ENCODE measurements around the gene SLC25A30. TPM values are rescaled to one million over a fixed set of nuclear protein-coding genes. Genes with fewer than 3 reads are reported as not detected.

SLC25A30 gene, protein sequence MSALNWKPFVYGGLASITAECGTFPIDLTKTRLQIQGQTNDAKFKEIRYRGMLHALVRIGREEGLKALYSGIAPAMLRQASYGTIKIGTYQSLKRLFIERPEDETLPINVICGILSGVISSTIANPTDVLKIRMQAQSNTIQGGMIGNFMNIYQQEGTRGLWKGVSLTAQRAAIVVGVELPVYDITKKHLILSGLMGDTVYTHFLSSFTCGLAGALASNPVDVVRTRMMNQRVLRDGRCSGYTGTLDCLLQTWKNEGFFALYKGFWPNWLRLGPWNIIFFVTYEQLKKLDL
- total RNA-seq, result 8.5 TPM

DNA sequence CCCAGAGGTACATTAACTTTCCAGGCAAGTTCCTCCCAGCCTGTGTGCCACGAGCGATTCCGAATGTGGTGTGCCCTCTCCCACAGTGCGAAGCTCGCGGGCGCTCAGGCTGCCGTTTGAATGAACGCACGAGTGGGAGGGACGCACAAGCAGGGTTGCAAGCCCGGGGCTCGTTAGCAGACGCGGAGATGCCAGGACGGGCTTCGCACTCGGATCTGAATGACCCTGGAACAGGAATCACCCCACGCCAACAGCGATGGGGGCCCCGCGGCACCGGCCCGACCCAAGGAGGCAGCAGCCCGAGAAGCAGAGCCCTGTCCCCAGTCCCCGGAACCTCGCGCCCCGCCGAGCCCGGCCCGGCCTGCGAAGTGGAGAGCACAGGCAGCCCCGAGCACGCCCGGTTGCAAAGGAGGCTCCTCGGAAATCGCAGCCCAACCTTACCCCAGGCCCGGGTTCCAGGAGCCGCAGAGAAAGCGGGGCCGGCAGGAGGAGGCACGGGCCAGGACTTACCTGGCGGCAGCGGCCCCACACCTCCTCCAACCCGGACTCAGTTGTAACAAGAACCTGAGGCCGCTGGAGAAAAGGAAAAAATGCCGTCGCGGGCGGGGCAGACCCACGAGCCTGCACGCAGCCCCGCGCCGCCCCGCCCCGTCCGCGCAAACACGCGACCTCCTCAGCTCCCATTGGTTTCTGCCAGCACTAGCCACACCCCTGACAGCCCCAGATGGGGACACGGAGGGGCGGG lies at the start of gene SLC25A30:
Gene SLC25A30 (minus strand): TSS at position 584 of the 745 bp plus-strand sequence. CDS start 6,948 bp downstream, outside the sequence.

DNA sequence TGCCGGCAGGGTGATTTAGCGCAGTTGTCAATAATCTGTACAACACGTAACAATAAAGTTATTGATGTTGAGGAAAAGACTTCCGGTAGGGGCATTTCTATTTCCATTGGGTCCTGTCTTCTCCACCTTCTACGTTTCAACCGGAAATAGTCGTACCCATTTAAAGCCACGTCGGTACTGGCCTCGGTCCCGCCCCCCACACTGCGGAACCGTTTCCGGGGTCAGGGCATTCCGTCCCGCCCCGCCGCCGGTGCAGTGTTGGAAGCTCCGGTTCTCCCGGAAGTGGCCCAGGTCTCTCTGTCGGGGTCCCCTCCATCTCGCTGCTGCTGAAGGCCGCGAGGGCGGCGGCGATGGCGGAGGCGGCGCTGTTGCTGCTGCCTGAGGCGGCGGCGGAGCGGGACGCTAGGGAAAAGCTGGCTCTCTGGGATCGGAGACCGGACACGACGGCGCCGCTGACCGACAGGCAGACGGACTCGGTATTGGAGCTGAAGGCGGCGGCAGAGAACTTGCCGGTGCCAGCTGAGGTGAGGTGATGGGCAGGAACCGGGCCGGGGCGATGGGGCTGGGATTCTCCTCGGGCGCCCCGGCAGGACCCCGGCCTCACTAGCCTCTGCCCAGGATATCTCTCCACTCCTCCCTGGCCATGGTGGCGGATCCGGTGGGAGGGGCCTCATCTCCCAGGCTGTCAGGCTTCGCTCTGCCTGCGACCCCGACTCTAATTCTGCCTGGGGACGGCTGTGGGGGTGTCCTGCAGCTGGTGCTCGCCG lies 46.7 kb upstream of the SLC25A30 start, which contains the start of gene COG3:
Gene COG3 (plus strand): TSS at position 253 of the 767 bp plus-strand sequence. CDS start 98 bp downstream, at position 351.

Other genes with a start within 250 kb of the SLC25A30 start
- gene KCTD4, start 217.3 kb downstream of the SLC25A30 start, total RNA-seq, result 0.94 TPM
- gene TPT1, start 77.2 kb downstream of the SLC25A30 start, total RNA-seq, result 1,320 TPM
- 77.3 TPM for gene COG3, start 46.6 kb upstream of the SLC25A30 start, total RNA-seq
- not detected for gene ERICH6B, start 197.4 kb upstream of the SLC25A30 start, total RNA-seq